Body of pancreas (tissue), 4 donors: ENCODE data around the gene BTBD8. TPM values are rescaled to one million over a fixed set of nuclear protein-coding genes. Genes with fewer than 3 reads are reported as not detected.
A peak's percentile ranks its signal among the peaks of the same experiment; 100 is the strongest.
"Not testable (repeated sequence)": the region's sequence is repeated elsewhere in the genome, so short reads cannot be mapped to it uniquely, and the experiment has no call there.

Source experiments
- ATAC-seq: fragments of 150-250 bp; one replicate; pipeline ENCODE4 v1.9.1; 2016
- DNase-seq, 4 donors: peaks; one replicate each; pipeline ENCODE4 v3.0.0-alpha.2; 2019
- H3K27ac ChIP-seq, 4 donors: fragments of 200-600 bp; sonication (generic); 1 replicate in 3 of 4; 2 replicates in 1 of 4; pipeline versions ENCODE4 v1.5.1 to v1.6.1; 2016 to 2019; ENCODE audit warnings: mild to moderate bottlenecking in 1 of 4, mixed read lengths in 1 of 4, moderate library complexity in 1 of 4
- H3K27me3 ChIP-seq, 2 donors: fragments of 200-600 bp; sonication (generic); one replicate each; pipeline ENCODE4 v1.6.0; 2016; ENCODE audit warnings: mild to moderate bottlenecking in 1 of 2
- H3K36me3 ChIP-seq, 2 donors: fragments of 200-600 bp; sonication (generic); replicated peaks in 1 of 2; 2 replicates each; pipeline ENCODE4 v1.5.1; 2016; ENCODE audit warnings: low read depth in 2 of 2; ENCODE audit not compliant: insufficient read depth in 1 of 2
- H3K4me1 ChIP-seq: fragments of 200-600 bp; sonication (generic); one replicate; pipeline ENCODE4 v1.6.0; 2016
- H3K4me3 ChIP-seq, 2 donors: fragments of 200-600 bp; sonication (generic); 1 replicate in 1 of 2; 2 replicates in 1 of 2; pipeline ENCODE4 v1.5.1; 2016 to 2019
- H3K9me3 ChIP-seq, 3 donors: fragments of 200-600 bp; sonication (generic); 1 replicate in 2 of 3; 2 replicates in 1 of 3; pipeline ENCODE4 v1.5.1; 2016
- CTCF ChIP-seq, 7 experiments: fragments of 450-650 bp in 4 of 7; fragments of 200-600 bp in 3 of 7; sonication (generic) in 3 of 7; IDR thresholded peaks; one replicate each; pipeline ENCODE4 v1.5.1; 2016 to 2019; ENCODE audit warnings: antibody characterized with exemption in 7 of 7
- POLR2A ChIP-seq, 3 donors: fragments of 450-650 bp; IDR thresholded peaks; one replicate each; pipeline ENCODE4 v1.6.1; 2016; ENCODE audit warnings: antibody characterized with exemption in 3 of 3, mild to moderate bottlenecking in 2 of 3
- WGBS, 2 donors: methylation state at CpG; one replicate each; pipeline ENCODE4 v1.1.5; 2017; 5-methylcytosine and 5-hydroxymethylcytosine counted together
- intact Hi-C: fragments of 100-400 bp; cut with DNase I; formaldehyde crosslinking; loops from one replicate; pipeline ENCODE4 v1.15.1; 2023
- total RNA-seq, 2 donors: library from RNA; depleted of rRNA; stranded (reverse); fragments of >200 nt; gene quantifications; one replicate each; pipeline ENCODE4 v1.1.0, GENCODE V29; 2016

Gene BTBD8
- total RNA-seq, 2 donors from 2014 or later, result 4.7 to 6.6 TPM

- H3K36me3 ChIP-seq, result no peaks in the 10 kb centered on the region
- H3K27ac ChIP-seq, result no peak within 1 kb of the TSS
- no peaks in the 10 kb centered on the region for H3K4me1 ChIP-seq
- no peak within 1 kb of the TSS for H3K4me3 ChIP-seq
- WGBS, 2 donors, result 53 to 87% methylated on average over 3 of the region's 3 CpGs
- no peaks in the 10 kb centered on the region for H3K27me3 ChIP-seq
- DNase-seq (no peak), ATAC-seq (no peak)
- H3K9me3 ChIP-seq, result no peaks in the 10 kb centered on the region
- TF ChIP-seq CTCF (IDR thresholded peaks at IDR 0.05), result no peak
- no peak for TF ChIP-seq POLR2A (IDR thresholded peaks at IDR 0.05)
- intact Hi-C loops, result no loop called here
Measured at GRCh38 chr1:92075311-92075710, 4.8 kb upstream of the BTBD8 start, which contains the start of gene SETSIP. Gene SETSIP, minus strand, starts transcription at chr1:92075411. Its CDS starts 0 bp downstream, at chr1:92075411.

DNA sequence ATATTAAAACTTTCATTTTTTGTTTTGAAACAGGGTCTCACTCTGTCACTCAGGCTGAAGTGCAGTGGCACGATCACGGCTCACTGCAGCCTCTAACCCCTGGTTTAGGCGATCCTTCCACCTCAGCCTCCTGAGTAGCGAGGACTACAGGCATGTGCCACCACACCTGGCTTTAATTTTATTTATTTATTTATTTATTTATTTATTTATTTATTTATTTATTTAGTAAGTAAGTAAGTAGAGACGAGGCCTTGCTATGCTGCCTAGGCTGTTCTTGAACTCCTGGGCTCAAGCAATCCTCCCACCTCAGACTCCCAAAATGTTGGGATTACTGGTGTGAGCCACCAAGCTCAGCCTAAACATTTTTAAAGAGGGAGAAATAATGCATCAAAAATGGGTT lies 3.8 kb upstream of the BTBD8 start:
- no peak for TF ChIP-seq CTCF (IDR thresholded peaks at IDR 0.05)
- no peak for TF ChIP-seq POLR2A (IDR thresholded peaks at IDR 0.05)
- Histone ChIP-seq H3K4me3 (no peak overlapping the region), H3K4me1 (peaks cover 4% of the 10 kb centered on the region), H3K36me3 (no peaks in the 10 kb centered on the region), H3K27ac (no peak overlapping the region), H3K9me3 (no peaks in the 10 kb centered on the region), H3K27me3 (no peaks in the 10 kb centered on the region)
- DNase-seq, result no peak
- intact Hi-C loops, result no loop called here
- no peak for ATAC-seq
- 89 to 92% methylated on average over 5 of the region's 5 CpGs for WGBS, 2 donors

DNA sequence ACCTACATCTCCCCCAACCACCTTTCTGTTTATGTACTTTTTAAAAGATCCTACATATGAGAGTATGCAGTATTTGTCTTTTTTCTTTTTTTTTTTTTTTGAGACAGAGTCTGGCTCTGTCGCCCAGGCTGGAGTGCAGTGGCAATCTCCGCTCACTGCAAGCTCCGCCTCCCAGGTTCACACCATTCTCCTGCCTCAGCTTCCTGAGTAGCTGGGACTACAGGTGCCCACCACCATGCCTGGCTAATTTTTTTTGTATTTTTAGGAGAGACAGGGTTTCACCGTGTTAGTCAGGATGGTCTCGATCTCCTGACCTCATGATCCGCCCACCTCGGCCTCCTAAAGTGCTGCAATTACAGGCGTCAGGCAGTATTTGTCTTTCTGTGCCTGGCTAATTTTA lies 2.1 kb upstream of the BTBD8 start:
- WGBS, 2 donors, result 85 to 88% methylated on average over 8 of the region's 8 CpGs

DNA sequence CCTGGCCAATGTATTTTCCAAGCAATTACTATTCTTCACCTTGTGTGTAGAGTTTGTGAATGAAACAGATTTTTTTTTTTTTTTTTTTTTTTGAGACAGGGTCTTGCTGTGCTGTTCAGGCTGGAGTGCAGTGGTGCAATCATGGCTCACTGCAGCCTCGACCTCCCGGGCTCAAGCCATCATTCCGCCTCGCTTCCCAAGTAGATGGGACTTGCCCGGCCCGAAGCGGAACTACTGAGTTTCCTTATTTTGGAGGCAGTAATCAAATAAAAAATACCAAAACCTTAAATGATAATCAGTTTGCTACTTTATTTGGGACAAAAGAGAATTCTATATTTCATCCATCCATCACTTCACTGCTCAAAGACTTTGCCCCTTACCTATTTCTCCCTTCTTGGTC lies 704 bp upstream of the BTBD8 start:
- WGBS, 2 donors, result 91 to 95% methylated on average over 7 of the region's 7 CpGs
- peak overlapping the region in 1 of 4 donors; percentile 75 for H3K27ac ChIP-seq
- no peak for DNase-seq

More for the DNA sequence above, 2.1 kb upstream of the BTBD8 start:
- H3K27ac ChIP-seq, H3K4me1 ChIP-seq, H3K4me3 ChIP-seq, H3K9me3 ChIP-seq, DNase-seq, intact Hi-C loops, ATAC-seq, H3K36me3 ChIP-seq, H3K27me3 ChIP-seq: not testable (repeated sequence)

GRCh38 chr1:92081031-92081430 lies 886 bp downstream of the BTBD8 start:
- DNase-seq (no peak), ATAC-seq (no peak)
- H3K27me3 ChIP-seq, result no peaks in the 10 kb centered on the region
- peaks cover 5% of the 10 kb centered on the region for H3K4me1 ChIP-seq
- H3K4me3 ChIP-seq, result peak overlapping the region in 1 of 2 donors; percentile 64
- peaks cover 0 to 9% (median 0%) of the 10 kb centered on the region in 3 donors for H3K9me3 ChIP-seq
- TF ChIP-seq CTCF (IDR thresholded peaks at IDR 0.05), result no peak
- TF ChIP-seq POLR2A (IDR thresholded peaks at IDR 0.05), result no peak
- no peaks in the 10 kb centered on the region for H3K36me3 ChIP-seq
- 17 to 24% methylated on average over 4 of the region's 4 CpGs for WGBS, 2 donors
- H3K27ac ChIP-seq, result peak overlapping the region in 2 of 4 donors; percentile 75 to 87
- intact Hi-C loops, result no loop called here

More for the DNA sequence above, 704 bp upstream of the BTBD8 start:
- Histone ChIP-seq H3K36me3 (no peaks in the 10 kb centered on the region), H3K4me1 (peaks cover 5% of the 10 kb centered on the region), H3K4me3 (no peak overlapping the region), H3K27me3 (no peaks in the 10 kb centered on the region), H3K9me3 (no peaks in the 10 kb centered on the region)
- TF ChIP-seq CTCF (IDR thresholded peaks at IDR 0.05), result no peak
- TF ChIP-seq POLR2A (IDR thresholded peaks at IDR 0.05), result no peak
- ATAC-seq, result no peak
- intact Hi-C loops, result no loop called here
